Activated T-cell treated with anti-CD3 and anti-CD28 coated beads for 48 hours (primary cell): ENCODE data around the gene AGAP1.
"Not testable (repeated sequence)": the region's sequence is repeated elsewhere in the genome, so short reads cannot be mapped to it uniquely, and the experiment has no call there.

ENCODE experiments used
- DNase-seq: peaks from one replicate; pipeline ENCODE4 v3.0.0-alpha.2; 2020; ENCODE audit warnings: low read depth

Gene AGAP1

GRCh38 chr2:236127010-236127409, 633.2 kb downstream of the AGAP1 start:
- DNase-seq: no peak

GRCh38 chr2:236128321-236128720, 634.5 kb downstream of the AGAP1 start:
- DNase-seq: no peak

- DNase-seq: no peak
Measured at GRCh38 chr2:236129935-236130334, 636.1 kb downstream of the AGAP1 start.

GRCh38 chr2:236130349-236130998, 636.6 kb downstream of the AGAP1 start:
- DNase-seq: no peak

- DNase-seq: no peak
Measured at GRCh38 chr2:236131073-236131692, 637.3 kb downstream of the AGAP1 start.

GRCh38 chr2:236133410-236134012, 639.7 kb downstream of the AGAP1 start:
- DNase-seq: no peak

- no peak for DNase-seq
Measured at GRCh38 chr2:236136538-236136937, 642.7 kb downstream of the AGAP1 start.

GRCh38 chr2:236137066-236137465, 643.2 kb downstream of the AGAP1 start:
- no peak for DNase-seq

GRCh38 chr2:236141616-236142015, 647.8 kb downstream of the AGAP1 start:
- not testable (repeated sequence) for DNase-seq

GRCh38 chr2:236143811-236144210, 650.0 kb downstream of the AGAP1 start:
- DNase-seq: no peak

GRCh38 chr2:236146436-236146835, 652.6 kb downstream of the AGAP1 start:
- no peak for DNase-seq

GRCh38 chr2:236155406-236155805, 661.6 kb downstream of the AGAP1 start:
- DNase-seq: no peak

- DNase-seq: no peak
Measured at GRCh38 chr2:236156095-236156859, 662.4 kb downstream of the AGAP1 start.

GRCh38 chr2:236156860-236157194, 663.0 kb downstream of the AGAP1 start:
- DNase-seq: no peak

GRCh38 chr2:236157366-236157765, 663.5 kb downstream of the AGAP1 start:
- DNase-seq: no peak

GRCh38 chr2:236157815-236158498, 664.1 kb downstream of the AGAP1 start:
- no peak for DNase-seq

GRCh38 chr2:236158969-236159777, 665.3 kb downstream of the AGAP1 start:
- no peak for DNase-seq

- no peak for DNase-seq
Measured at GRCh38 chr2:236159778-236160170, 665.9 kb downstream of the AGAP1 start.

- DNase-seq: no peak
Measured at GRCh38 chr2:236160366-236161081, 666.7 kb downstream of the AGAP1 start.

GRCh38 chr2:236161082-236161462, 667.2 kb downstream of the AGAP1 start:
- no peak for DNase-seq

- no peak for DNase-seq
Measured at GRCh38 chr2:236161531-236161930, 667.7 kb downstream of the AGAP1 start.
